Measurements from ENCODE around the gene CFB. TPM values are rescaled to one million over a fixed set of nuclear protein-coding genes. Genes with fewer than 3 reads are reported as not detected.

The CFB gene
- total RNA-seq, 4 donors from 2014 or later = 25.1 to 35.4 (median 33.8) TPM

GRCh38 chr6:31933537-31933936 lies 12.4 kb upstream of the CFB start:
- TF ChIP-seq CTCF (IDR thresholded peaks at IDR 0.05; ENCODE audit: low read depth) = no peak

- TF ChIP-seq CTCF (IDR thresholded peaks at IDR 0.05; ENCODE audit: low read depth) = no peak
These were observed 10.9 kb upstream of the CFB start for GRCh38 chr6:31935021-31935420.

- no peak for TF ChIP-seq CTCF (IDR thresholded peaks at IDR 0.05; ENCODE audit: low read depth)
These were observed 10.1 kb upstream of the CFB start for GRCh38 chr6:31935823-31936222.

- TF ChIP-seq CTCF (IDR thresholded peaks at IDR 0.05; ENCODE audit: low read depth) = no peak
These were observed 5.6 kb upstream of the CFB start for GRCh38 chr6:31940256-31940664.

GRCh38 chr6:31943742-31944141 lies 2.2 kb upstream of the CFB start:
- no peak for TF ChIP-seq CTCF (IDR thresholded peaks at IDR 0.05; ENCODE audit: low read depth)

GRCh38 chr6:31945154-31945506 lies 765 bp upstream of the CFB start:
- no peak for TF ChIP-seq CTCF (IDR thresholded peaks at IDR 0.05; ENCODE audit: low read depth)

GRCh38 chr6:31946370-31946885 lies 533 bp downstream of the CFB start:
- TF ChIP-seq CTCF (IDR thresholded peaks at IDR 0.05; ENCODE audit: low read depth) = no peak
